Myocyte (in vitro differentiated cells): ENCODE data around the gene ADORA1. TPM values are rescaled to one million over a fixed set of nuclear protein-coding genes. Genes with fewer than 3 reads are reported as not detected.

Source experiments
- DNase-seq: peaks from one replicate; pipeline ENCODE4 v3.0.0-alpha.2; 2012; ENCODE audit warnings: low read depth
- total RNA-seq: library from RNA; depleted of rRNA; stranded (reverse); fragments of >200 nt; gene quantifications from 2 replicates; pipeline ENCODE4 v1.2.3, GENCODE V29; 2014

The ADORA1 gene
- total RNA-seq, 1 donor from 2014 or later: 27.4 TPM

DNA sequence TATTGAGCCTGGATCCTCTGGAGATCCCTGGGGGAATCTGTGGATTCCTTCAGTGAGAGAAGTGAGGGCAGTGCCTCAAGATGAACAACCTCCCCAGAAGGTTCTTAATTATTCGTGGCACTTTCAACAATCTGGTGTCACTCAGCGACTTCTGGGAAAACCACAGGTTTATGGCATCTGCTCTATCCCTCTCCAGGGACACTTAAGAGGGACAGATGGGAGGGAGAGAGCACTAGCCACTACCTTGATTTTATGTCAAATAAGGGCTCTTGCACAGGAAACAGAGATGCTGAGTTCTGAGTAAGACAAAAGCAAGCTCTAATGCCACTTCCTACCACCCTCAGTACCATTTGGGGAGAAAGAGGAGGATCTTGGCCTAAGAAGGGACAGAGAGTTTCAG lies 80.2 kb downstream of the ADORA1 start:
- peak; percentile 84 for DNase-seq

- DNase-seq: peak; percentile 55
Observed at GRCh38 chr1:203208181-203208580, 80.7 kb downstream of the ADORA1 start.

GRCh38 chr1:203210350-203210749 lies 82.8 kb downstream of the ADORA1 start:
- no peak for DNase-seq

- DNase-seq: no peak
Observed at GRCh38 chr1:203210988-203211387, 83.5 kb downstream of the ADORA1 start.

DNA sequence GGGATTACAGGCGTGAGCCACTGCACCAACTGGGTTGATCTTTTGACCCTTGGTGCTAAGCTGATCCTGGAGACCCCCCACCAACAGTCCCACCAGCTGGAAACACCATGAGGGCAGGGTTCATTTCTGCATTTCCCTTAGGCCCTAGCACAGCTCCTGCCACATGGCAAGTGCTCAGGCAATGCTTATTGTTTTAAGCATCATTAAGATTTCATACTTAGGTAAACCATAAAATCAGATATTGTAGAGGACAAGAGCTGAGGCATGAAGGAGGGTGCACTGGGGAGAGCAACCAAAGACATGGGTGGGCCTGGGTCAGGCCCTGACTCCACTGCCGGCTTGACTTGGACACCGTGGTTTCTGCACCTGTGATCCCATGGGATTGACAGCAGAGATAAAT lies 84.3 kb downstream of the ADORA1 start:
- DNase-seq: peak; percentile 65

GRCh38 chr1:203213126-203213525 lies 85.6 kb downstream of the ADORA1 start:
- no peak for DNase-seq

DNA sequence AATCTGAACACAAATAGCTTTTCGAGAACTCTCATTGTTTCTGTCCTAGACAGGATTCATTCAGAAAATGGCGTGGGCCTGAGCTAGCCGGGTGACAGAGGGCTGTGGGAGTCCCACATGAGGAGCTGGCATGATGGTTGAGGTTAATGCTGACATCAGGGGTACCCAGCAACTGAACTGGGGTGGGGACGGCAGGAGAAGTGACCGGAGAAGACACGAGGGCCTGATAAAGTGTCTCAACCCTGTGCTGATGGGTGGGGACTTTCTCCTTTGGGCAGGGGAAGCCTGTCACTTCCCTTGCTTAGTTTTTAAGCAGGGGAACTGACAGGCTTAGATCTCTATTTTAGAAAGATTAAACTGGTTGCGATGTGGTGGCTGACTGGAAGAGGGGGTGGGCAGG lies 87.3 kb downstream of the ADORA1 start:
- DNase-seq: no peak

- DNase-seq: peak; percentile 75
Observed at GRCh38 chr1:203215573-203215972, 88.0 kb downstream of the ADORA1 start.

DNA sequence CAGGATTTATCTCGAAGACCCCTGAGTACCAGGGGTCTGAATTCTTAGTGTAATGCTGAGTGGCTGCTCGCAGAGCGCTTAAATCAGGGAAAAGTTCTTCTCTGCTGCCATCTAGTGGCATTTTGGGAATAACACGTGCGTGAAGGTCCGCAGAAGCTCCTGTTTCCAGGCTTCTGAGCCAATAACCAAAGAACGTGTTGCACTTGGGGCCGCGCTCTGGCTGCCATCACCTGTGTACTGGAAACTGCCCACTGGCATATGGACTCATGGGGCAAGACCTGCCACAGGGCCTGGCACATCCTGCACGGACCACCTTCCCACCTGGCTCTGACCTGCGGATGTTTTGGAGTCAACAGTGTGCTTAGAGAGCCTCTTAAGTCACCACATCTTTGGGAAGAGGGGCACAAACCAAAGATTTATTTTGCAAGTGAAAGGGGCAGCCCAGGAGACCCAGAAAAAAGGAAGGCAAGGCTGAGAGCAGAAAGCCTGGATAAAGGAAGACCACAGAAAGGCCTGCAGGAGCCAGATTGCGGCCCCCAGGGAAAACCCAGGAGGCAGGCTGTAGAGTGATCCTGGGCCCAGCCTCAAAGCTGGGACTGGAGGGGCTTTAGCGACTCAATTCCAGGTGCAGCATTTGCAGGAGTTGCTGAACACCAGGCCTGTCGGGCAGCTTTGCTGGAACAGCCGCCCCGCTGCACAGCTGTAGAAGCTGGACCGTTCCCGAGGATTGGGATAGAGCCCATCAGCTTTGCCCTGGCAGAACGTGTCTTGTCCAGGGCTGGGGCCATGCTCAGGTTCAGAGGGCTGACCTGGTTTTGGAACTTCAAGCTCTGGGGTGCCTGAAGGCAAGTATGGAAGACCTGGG lies 89.0 kb downstream of the ADORA1 start:
- DNase-seq: peak; percentile 84

Other genes with a start within 250 kb of the ADORA1 start
- gene RABIF, start 238.6 kb upstream of the ADORA1 start, total RNA-seq: 5.6 and 7.5 TPM in 2 replicates
- gene KLHL12, start 200.5 kb upstream of the ADORA1 start, total RNA-seq: 42.8 and 51.9 TPM in 2 replicates
- 166 and 230 TPM in 2 replicates for gene ADIPOR1, start 169.4 kb upstream of the ADORA1 start, total RNA-seq
- 784 and 884 TPM in 2 replicates for gene CYB5R1, start 160.5 kb upstream of the ADORA1 start, total RNA-seq
- gene TMEM183A, start 120.4 kb upstream of the ADORA1 start, total RNA-seq: 90.5 and 108 TPM in 2 replicates
- 122 and 180 TPM in 2 replicates for gene PPFIA4, start 101.2 kb upstream of the ADORA1 start, total RNA-seq
- gene MYOG, start 41.7 kb upstream of the ADORA1 start, total RNA-seq: 882 and 1,586 TPM in 2 replicates
- 1,679 and 2,440 TPM in 2 replicates for gene MYBPH, start 48.1 kb downstream of the ADORA1 start, total RNA-seq
- 0.37 and 1.2 TPM in 2 replicates for gene CHI3L1, start 59.0 kb downstream of the ADORA1 start, total RNA-seq
- 5.0 and 7.7 TPM in 2 replicates for gene CHIT1, start 101.9 kb downstream of the ADORA1 start, total RNA-seq
- gene BTG2, start 177.8 kb downstream of the ADORA1 start, total RNA-seq: 55.6 and 95.2 TPM in 2 replicates
- 4.4 and 10.6 TPM in 2 replicates for gene FMOD, start 223.4 kb downstream of the ADORA1 start, total RNA-seq